Small intestine (tissue), 7 donors: ENCODE data around the gene GPR162. TPM values are rescaled to one million over a fixed set of nuclear protein-coding genes. Genes with fewer than 3 reads are reported as not detected.
"Not testable (repeated sequence)": the region's sequence is repeated elsewhere in the genome, so short reads cannot be mapped to it uniquely, and the experiment has no call there.

Source experiments
- DNase-seq, 2 donors: peaks; one replicate each; pipeline versions ENCODE4 v3.0.0 to v3.0.0-alpha.2; 2013
- FAIRE-seq: peaks from 2 replicates; lab custom pipeline; 2012; peaks lifted over from hg19 to GRCh38; lab: Jason Lieb, UNC
- H3K27ac ChIP-seq, 3 donors: one replicate each; pipeline ENCODE4 v1.5.1; 2013; ENCODE audit warnings: low read length in 2 of 3, mild to moderate bottlenecking in 2 of 3, control low read depth in 1 of 3, inconsistent platforms in 1 of 3, low read depth in 1 of 3, moderate library complexity in 1 of 3
- H3K27me3 ChIP-seq, 3 donors: one replicate each; pipeline ENCODE4 v1.6.1; 2013; ENCODE audit warnings: low read length in 3 of 3, inconsistent platforms in 1 of 3; ENCODE audit not compliant: control insufficient read depth in 3 of 3, insufficient read depth in 3 of 3
- H3K36me3 ChIP-seq, 3 donors: one replicate each; pipeline ENCODE4 v1.6.1; 2013; ENCODE audit warnings: low read length in 3 of 3, inconsistent platforms in 1 of 3, low read depth in 1 of 3, mild to moderate bottlenecking in 1 of 3, moderate library complexity in 1 of 3; ENCODE audit not compliant: control insufficient read depth in 3 of 3, insufficient read depth in 2 of 3
- H3K4me1 ChIP-seq, 3 donors: one replicate each; pipeline ENCODE4 v1.6.1; 2013; ENCODE audit warnings: low read length in 2 of 3, inconsistent platforms in 1 of 3, low read depth in 1 of 3, mild to moderate bottlenecking in 1 of 3, moderate library complexity in 1 of 3; ENCODE audit not compliant: control insufficient read depth in 3 of 3, insufficient read depth in 2 of 3
- H3K4me3 ChIP-seq, 3 donors: one replicate each; pipeline ENCODE4 v1.5.1; 2013; ENCODE audit warnings: low read length in 3 of 3, control low read depth in 1 of 3, inconsistent platforms in 1 of 3, low read depth in 1 of 3, mild to moderate bottlenecking in 1 of 3, moderate library complexity in 1 of 3
- H3K9me3 ChIP-seq, 2 donors: one replicate each; pipeline ENCODE4 v1.6.1; 2013; ENCODE audit warnings: low read depth in 1 of 2, low read length in 1 of 2; ENCODE audit not compliant: control insufficient read depth in 2 of 2, insufficient read depth in 1 of 2
- WGBS, 3 donors: extraction: QIAGEN DNeasy Blood & Tissue Kit; methylation state at CpG; one replicate each; pipeline ENCODE4 v1.1.7; 2013; 5-methylcytosine and 5-hydroxymethylcytosine counted together
- polyA plus RNA-seq, 4 donors: library from polyadenylated mRNA; stranded (reverse) in 3 of 4; unstranded in 1 of 4; fragments of 200-250 nt in 3 of 4; fragments of 120-200 nt in 1 of 4; gene quantifications; one replicate each; pipeline versions ENCODE4 v1.2.1 to v1.2.3, GENCODE V29; 2013
- donor health status: healthy with polysubstance abuse.
- donor health status: control.
- donor health status: control.
- donor health status: Bipolar disorder and iron deficiency.
- donor health status: healthy.

Gene GPR162
- polyA plus RNA-seq, 4 donors = 1.1 to 6.7 (median 5.1) TPM; not detected in 1

DNA sequence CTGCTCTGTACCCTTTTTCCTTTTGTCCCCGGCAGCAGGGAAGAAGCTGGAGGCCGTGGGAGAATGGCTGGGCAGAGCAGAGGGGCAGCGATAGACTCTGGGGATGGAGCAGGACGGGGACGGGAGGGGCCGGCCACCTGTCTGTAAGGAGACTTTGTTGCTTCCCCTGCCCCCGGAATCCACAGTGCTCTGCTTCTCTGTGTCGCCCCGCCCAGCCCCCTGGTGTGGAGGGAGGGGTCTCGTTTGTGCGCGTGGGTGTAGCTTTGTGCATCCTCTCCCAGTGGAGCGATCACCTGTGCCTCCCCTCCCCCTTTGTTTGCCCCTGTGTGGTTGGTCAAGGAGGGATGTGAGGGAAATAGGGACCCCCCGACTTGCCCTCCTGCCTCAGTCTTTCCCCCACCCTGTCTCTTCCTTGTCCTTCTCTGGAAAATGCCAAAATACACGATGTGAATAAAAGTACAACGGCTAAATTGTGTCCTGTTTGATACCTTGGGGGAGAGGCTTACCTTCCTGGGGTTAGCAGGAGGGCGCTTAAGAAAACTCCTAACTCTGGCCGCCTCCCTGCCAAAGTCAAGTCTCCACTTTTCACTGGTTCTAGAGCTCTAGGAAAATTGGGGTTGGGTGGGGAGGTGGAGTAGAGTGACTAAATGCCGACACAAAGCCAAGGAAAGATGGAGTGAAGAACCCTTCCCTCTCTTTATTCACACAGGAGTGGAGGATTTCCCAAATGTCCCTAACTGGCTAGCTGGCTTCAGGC, 44.7 kb downstream of the GPR162 start:
- H3K36me3 ChIP-seq = peaks cover 9 to 83% (median 10%) of the 10 kb centered on the region in 3 donors
- WGBS, 3 donors = 74 to 80% (median 79%) methylated on average over 16 to 19 of the region's 19 CpGs

DNA sequence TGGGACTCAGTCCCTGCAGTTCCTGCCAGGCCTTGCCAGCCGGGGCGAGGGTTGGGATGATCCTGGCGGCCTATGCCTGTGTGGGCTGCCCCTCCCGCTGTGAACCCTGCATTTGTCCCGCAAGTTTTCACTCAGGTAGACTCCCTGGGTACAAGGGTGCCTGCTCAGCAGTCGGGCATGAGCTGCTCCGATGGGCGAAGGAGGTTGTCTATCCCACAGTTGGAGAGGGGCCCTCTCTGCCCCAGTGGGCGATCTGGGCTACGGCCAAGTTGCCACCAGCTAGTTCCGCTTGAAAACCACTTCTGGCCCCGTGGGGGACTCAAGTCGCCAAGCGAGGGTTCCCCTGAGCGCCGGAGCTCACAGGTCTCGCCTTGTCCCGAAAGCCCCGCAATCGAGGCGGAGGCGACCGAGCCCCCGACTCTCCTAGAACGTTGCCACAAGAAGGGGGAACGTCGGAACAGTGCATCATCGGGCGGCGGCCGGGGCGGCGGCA, 45.3 kb downstream of the GPR162 start:
- DNase-seq (peak in 1 of 2 donors; percentile 39), FAIRE-seq (no peak)
- Histone ChIP-seq H3K4me1 (peaks cover 0 to 41% (median under 1%) of the 10 kb centered on the region in 3 donors), H3K27me3 (no peaks in the 10 kb centered on the region), H3K9me3 (no peaks in the 10 kb centered on the region), H3K4me3 (peak overlapping the region; percentile 86 to 95 (median 93)), H3K36me3 (peaks cover 8 to 83% (median 8%) of the 10 kb centered on the region in 3 donors), H3K27ac (peak overlapping the region; percentile 53 to 87 (median 68))
- WGBS, 3 donors = 1 to 4% (median 3%) methylated on average over 31 to 33 of the region's 33 CpGs

More for the DNA sequence above, 44.7 kb downstream of the GPR162 start:
- Histone ChIP-seq H3K4me3 (peak overlapping the region in 1 of 3 donors; percentile 95), H3K4me1 (peaks cover 0 to 34% (median 0%) of the 10 kb centered on the region in 3 donors), H3K27me3 (no peaks in the 10 kb centered on the region), H3K27ac (peak overlapping the region in 2 of 3 donors; percentile 53 to 87), H3K9me3 (no peaks in the 10 kb centered on the region)
- FAIRE-seq (no peak), DNase-seq (no peak)

DNA sequence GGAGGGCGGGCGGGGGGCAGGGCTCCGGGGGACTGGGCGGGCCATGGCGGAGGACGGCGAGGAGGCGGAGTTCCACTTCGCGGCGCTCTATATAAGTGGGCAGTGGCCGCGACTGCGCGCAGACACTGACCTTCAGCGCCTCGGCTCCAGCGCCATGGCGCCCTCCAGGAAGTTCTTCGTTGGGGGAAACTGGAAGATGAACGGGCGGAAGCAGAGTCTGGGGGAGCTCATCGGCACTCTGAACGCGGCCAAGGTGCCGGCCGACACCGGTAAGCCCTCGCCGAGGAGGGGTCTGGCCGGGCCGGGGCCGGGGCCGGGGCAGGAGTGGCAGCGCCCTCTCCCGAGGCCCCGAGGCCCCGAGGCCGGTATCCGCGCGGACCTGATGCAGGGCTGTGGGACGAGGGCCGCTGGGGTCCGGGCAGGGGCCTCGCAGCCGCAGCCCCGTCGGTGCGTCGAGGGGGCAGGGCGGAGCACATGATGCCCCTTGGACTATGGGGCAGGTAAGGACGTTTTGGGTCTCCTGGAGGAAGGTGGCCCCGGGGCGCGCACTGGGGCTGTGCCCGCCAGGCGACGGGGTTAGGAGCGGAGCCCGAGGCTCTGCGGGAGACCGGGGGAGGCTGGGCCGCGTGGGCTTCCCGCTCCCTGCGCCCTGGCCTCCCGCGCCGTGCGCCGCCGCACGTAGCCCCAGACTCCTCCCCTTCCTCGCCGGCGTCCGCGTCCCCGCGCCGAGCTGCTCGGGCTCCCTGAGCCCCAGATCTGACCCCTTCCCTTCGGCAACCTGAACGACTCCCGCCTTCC, 46.0 kb downstream of the GPR162 start, which contains the start of gene TPI1:
Gene TPI1, plus strand, starts transcription at position 119 of the 798 bp plus-strand sequence. Its CDS starts 36 bp downstream, at position 155.
- DNase-seq (peak; percentile 81 to 91), FAIRE-seq (no peak)
- Histone ChIP-seq H3K36me3 (peaks cover 8 to 81% (median 8%) of the 10 kb centered on the region in 3 donors), H3K4me1 (peaks cover 0 to 44% (median 3%) of the 10 kb centered on the region in 3 donors), H3K4me3 (peak within 1 kb of the TSS; percentile 86 to 95 (median 93)), H3K27me3 (no peaks in the 10 kb centered on the region), H3K27ac (peak within 1 kb of the TSS; percentile 90 to 95 (median 94)), H3K9me3 (no peaks in the 10 kb centered on the region)
- WGBS, 3 donors = 0 to 1% (median 0%) methylated on average over 67 to 86 of the region's 86 CpGs

DNA sequence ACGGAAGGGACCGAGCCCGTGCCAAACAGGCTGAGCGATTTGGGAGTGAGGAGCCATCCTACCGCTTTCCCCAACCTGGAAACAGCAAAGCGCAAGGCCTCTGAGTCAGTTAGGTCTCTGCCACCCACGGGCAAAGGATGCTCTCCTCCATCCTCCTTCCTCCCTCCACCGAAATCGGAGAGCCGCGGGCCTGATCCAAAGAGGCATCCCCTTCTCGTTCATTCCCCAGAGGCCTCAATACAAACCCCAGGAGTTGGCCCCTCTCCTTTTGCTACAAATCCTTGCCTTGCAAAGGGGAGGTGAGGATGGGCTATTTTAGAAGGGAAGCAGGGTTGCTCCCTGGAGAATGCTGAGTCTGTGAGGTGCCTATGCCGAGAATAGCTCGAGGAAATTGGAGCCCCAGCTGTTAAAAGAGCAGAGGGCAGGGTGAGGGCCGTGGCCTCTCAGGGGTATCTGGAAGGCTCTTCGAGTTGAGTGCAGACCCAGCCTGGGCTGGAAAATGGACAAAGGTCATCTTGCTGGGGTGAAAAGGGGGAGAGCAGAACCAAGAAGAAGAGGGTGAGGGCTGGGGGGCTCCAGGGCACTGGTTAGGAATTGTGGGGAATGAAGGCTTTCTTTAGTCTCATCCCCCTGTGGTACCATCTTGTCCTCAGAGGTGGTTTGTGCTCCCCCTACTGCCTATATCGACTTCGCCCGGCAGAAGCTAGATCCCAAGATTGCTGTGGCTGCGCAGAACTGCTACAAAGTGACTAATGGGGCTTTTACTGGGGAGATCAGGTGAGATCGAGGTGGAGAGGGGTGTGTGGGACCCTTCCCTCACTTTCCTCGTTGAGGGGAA, 46.8 kb downstream of the GPR162 start:
- peaks cover 5 to 74% (median 6%) of the 10 kb centered on the region in 3 donors for H3K36me3 ChIP-seq
- 4 to 7% (median 6%) methylated on average over 22 of the region's 22 CpGs for WGBS, 3 donors
- peaks cover 0 to 44% (median 3%) of the 10 kb centered on the region in 3 donors for H3K4me1 ChIP-seq
- DNase-seq (peak in 1 of 2 donors; percentile 26), FAIRE-seq (no peak)
- no peaks in the 10 kb centered on the region for H3K9me3 ChIP-seq
- H3K27ac ChIP-seq = peak overlapping the region; percentile 90 to 95 (median 94)
- H3K27me3 ChIP-seq = no peaks in the 10 kb centered on the region
- H3K4me3 ChIP-seq = peak overlapping the region; percentile 86 to 95 (median 93)

DNA sequence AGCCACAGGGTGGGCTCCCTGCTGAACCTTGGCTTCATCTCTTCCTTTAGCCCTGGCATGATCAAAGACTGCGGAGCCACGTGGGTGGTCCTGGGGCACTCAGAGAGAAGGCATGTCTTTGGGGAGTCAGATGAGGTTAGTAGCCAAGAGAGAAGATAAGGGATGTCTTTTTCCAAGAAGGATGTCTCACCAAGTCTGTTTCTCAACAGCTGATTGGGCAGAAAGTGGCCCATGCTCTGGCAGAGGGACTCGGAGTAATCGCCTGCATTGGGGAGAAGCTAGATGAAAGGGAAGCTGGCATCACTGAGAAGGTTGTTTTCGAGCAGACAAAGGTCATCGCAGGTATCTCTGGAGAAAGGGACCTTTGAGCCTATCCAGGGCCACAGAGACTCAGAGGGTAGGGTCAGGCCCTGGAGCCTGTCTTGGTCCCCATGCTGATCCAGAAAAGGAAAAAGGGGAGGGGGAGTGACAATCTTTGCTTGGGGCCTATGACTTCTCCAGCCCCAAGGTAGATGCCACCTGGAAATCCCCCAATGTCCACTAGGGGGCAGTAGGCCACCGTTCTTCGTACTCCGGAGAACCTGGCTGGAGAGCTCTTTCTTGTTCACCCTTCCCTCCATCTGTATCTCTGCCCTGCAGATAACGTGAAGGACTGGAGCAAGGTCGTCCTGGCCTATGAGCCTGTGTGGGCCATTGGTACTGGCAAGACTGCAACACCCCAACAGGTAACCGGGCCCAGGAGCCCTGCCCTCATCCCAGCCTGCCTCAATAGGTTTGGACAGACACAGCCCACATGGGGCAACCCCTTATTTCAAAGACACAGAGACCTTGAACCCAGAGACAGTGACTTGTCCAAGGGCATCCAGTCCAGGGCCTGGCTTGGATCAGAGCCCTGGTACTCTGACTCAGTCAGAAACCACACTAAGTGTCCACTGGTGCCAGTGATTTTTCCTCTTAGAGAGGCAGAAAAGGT, 47.7 kb downstream of the GPR162 start:
- Histone ChIP-seq H3K36me3 (peaks cover 0 to 65% (median 6%) of the 10 kb centered on the region in 3 donors), H3K4me1 (peaks cover 0 to 49% (median 3%) of the 10 kb centered on the region in 3 donors), H3K4me3 (peak overlapping the region in 2 of 3 donors; percentile 86 to 95), H3K27ac (peak overlapping the region; percentile 52 to 90 (median 59)), H3K27me3 (no peaks in the 10 kb centered on the region), H3K9me3 (no peaks in the 10 kb centered on the region)
- WGBS, 3 donors = 14 to 32% (median 15%) methylated on average over 12 of the region's 12 CpGs
- DNase-seq = peak; percentile 89 to 92
- FAIRE-seq = no peak

DNA sequence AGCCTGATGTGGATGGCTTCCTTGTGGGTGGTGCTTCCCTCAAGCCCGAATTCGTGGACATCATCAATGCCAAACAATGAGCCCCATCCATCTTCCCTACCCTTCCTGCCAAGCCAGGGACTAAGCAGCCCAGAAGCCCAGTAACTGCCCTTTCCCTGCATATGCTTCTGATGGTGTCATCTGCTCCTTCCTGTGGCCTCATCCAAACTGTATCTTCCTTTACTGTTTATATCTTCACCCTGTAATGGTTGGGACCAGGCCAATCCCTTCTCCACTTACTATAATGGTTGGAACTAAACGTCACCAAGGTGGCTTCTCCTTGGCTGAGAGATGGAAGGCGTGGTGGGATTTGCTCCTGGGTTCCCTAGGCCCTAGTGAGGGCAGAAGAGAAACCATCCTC, 48.7 kb downstream of the GPR162 start:
- Histone ChIP-seq H3K36me3 (peaks cover 0 to 56% (median 3%) of the 10 kb centered on the region in 3 donors), H3K27ac (peak overlapping the region in 1 of 3 donors; percentile 52), H3K4me1 (peaks cover 0 to 49% (median 3%) of the 10 kb centered on the region in 3 donors)
- H3K4me3 ChIP-seq, H3K27me3 ChIP-seq, FAIRE-seq, H3K9me3 ChIP-seq, DNase-seq: not testable (repeated sequence)
- WGBS, 3 donors = 50 to 83% (median 59%) methylated on average over 2 to 4 of the region's 4 CpGs
